ENCODE results near the gene MAP9. TPM values are rescaled to one million over a fixed set of nuclear protein-coding genes. Genes with fewer than 3 reads are reported as not detected.
"Not testable (repeated sequence)": the region's sequence is repeated elsewhere in the genome, so short reads cannot be mapped to it uniquely, and the experiment has no call there.

MAP9 gene
- 10 to 100 TPM; 10.9 to 12.0 TPM for total RNA-seq
- 7.7 TPM for polyA plus RNA-seq

DNA sequence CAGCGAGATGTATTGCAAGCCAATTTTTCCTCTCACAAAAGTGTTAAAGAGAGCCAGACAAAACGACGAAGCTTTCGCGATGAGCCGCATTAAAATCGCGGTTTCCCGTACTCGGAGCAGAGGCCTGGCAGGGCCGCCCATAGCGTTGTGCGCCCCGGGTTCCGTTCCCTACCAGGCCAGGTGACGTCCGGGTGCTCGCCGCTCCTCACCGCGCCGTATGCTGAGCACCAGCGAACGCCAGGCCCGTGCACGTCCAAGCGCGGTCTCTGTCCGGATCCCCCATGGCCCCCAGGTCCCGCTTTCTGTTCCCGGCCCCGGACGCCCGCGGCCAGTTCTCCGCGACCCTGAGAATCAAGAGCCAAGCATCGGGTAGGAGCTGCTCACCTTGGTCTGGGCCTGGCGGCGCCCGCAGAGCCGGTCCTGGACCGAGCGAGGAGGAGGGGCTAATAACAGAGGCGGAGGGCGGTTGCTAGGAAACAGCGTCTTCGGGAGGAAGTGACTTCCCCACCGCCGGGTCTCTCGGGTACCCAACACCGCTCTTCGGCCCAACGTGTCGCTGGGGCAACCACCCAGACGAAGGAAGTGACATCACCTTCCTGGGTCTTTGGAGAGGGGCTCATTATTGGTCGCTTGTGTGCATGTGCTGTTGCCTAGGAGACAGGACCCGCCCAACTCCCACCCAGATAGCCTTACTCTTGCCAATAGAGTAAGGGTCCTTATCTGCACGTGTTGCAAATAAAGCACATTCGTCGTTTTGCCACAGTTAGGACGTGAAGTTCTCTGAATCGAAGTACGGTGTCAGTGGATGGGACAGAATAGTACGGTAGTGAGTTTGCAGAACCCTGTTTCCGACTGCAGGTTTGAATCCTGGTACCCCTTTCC, at the start of gene MAP9:
MAP9 (minus strand) TSS at position 579 of the 882 bp plus-strand sequence. CDS start 1,115 bp downstream, outside the sequence.
- no peaks in the 10 kb centered on the region for H3K27me3 Mint-ChIP-seq
- Histone ChIP-seq H3K27me3 (ENCODE audit: insufficient read depth, low read length, poor library complexity, severe bottlenecking) (no peaks in the 10 kb centered on the region), H3K27ac (ENCODE audit: low read depth, low read length) (peak within 1 kb of the TSS; percentile 91), H3K36me3 (ENCODE audit: insufficient read depth, low read length) (no peaks in the 10 kb centered on the region), H3K4me3 (ENCODE audit: low read length) (peak within 1 kb of the TSS; percentile 77), H3K9me3 (ENCODE audit: low read length) (no peaks in the 10 kb centered on the region), H3K4me1 (ENCODE audit: insufficient read depth, low read length) (peaks cover 8% of the 10 kb centered on the region)
- DNase-seq: peak; percentile 84 to 96 (median 90)
- no peaks in the 10 kb centered on the region for H3K9me3 Mint-ChIP-seq
- peaks cover 12 to 21% (median 19%) of the 10 kb centered on the region in 3 donors for H3K4me1 Mint-ChIP-seq
- H3K27ac Mint-ChIP-seq: peak within 1 kb of the TSS; percentile 96 to 100 (median 97)
- peaks cover 0 to 13% (median 2%) of the 10 kb centered on the region in 3 donors for H3K36me3 Mint-ChIP-seq
- peak within 1 kb of the TSS; percentile 91 to 96 (median 92) for H3K4me3 Mint-ChIP-seq
- ChIA-PET POLR2A (interaction anchor here (2.0 kb wide), 1 partner anchor 577 kb away, joined by 7 read pairs; the partner anchor contains the start of gene CTSO), CTCF (interaction anchor here (1.6 kb wide), 2 partner anchors 824 to 826 kb away, joined by 6 to 8 read pairs; partner anchors contain the start of gene PLRG1)

DNA sequence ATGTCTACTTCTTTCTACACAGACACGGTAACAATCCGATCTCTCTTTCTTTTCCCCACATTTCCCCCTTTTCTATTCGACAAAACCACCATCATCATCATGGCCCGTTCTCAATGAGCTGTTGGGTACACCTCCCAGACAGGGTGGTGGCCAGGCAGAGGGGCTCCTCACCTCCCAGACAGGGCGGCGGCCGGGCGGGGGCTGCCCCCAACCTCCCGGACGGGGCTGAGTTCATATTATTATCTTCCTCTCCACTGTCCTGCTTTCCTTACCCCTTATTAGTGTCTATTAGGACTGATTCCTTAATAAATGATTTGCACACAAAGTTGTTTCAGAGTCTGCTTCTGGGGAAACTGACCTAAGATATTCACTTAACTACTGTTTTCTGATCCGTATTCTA, 48.0 kb upstream of the MAP9 start:
- H3K27ac Mint-ChIP-seq; H3K27ac ChIP-seq (ENCODE audit: low read depth, low read length); CTCF ChIA-PET; POLR2A ChIA-PET; H3K27me3 ChIP-seq (ENCODE audit: insufficient read depth, low read length, poor library complexity, severe bottlenecking); H3K36me3 ChIP-seq (ENCODE audit: insufficient read depth, low read length); H3K9me3 Mint-ChIP-seq; H3K4me3 Mint-ChIP-seq; H3K27me3 Mint-ChIP-seq; H3K36me3 Mint-ChIP-seq; H3K9me3 ChIP-seq (ENCODE audit: low read length); H3K4me1 ChIP-seq (ENCODE audit: insufficient read depth, low read length); H3K4me3 ChIP-seq (ENCODE audit: low read length); DNase-seq; H3K4me1 Mint-ChIP-seq: not testable (repeated sequence)

DNA sequence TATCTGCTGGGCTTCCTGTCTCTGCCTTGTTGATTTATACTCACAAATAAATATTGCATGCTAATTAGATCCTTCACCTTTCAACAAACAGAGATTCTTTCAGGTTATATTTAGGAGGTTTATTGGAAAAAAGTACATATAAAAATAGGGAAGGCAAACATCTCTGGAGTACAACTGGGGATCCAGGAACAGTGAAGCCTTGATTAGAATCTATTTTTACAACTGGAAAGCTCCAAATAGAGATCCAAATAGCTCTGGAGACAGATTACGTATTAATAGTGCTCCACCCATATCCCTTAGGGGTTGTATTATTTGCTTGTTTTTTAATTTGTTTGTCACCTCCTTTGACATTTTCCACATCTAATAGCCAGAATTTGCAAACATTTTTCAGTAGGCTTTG, 46.9 kb upstream of the MAP9 start:
- Mint-ChIP-seq H3K4me1 (no peaks in the 10 kb centered on the region), H3K27ac (no peak overlapping the region), H3K4me3 (no peak overlapping the region), H3K27me3 (peaks cover 1 to 7% of the 10 kb centered on the region in 2 donors), H3K9me3 (peaks cover 2 to 7% (median 3%) of the 10 kb centered on the region in 5 donors), H3K36me3 (peaks cover 0 to 2% (median 0%) of the 10 kb centered on the region in 3 donors)
- ChIA-PET POLR2A (no interaction called here), CTCF (no interaction called here)
- H3K27ac ChIP-seq (ENCODE audit: low read depth, low read length): no peak overlapping the region
- H3K4me1 ChIP-seq (ENCODE audit: insufficient read depth, low read length): no peaks in the 10 kb centered on the region
- no peak overlapping the region for H3K4me3 ChIP-seq (ENCODE audit: low read length)
- no peaks in the 10 kb centered on the region for H3K9me3 ChIP-seq (ENCODE audit: low read length)
- no peaks in the 10 kb centered on the region for H3K27me3 ChIP-seq (ENCODE audit: insufficient read depth, low read length, poor library complexity, severe bottlenecking)
- DNase-seq: no peak
- no peaks in the 10 kb centered on the region for H3K36me3 ChIP-seq (ENCODE audit: insufficient read depth, low read length)

DNA sequence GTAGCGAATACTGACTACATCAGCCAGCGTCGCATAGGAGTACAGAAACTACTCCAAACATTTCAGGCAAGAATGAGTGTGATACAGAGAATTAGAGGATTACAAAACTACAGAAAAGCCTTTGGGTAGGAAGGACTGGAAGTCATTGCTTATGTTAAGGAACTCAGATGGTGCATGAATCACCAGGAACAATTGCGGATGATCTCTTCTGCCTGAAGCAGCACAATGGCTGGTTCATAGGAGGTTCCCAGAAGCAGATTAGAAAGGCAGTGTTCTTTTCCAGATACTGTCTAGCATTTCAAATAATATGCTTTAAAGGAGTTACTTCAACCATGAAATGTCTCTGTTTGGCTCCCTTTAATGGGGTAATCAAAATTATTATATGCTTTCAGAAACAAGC, 42.5 kb upstream of the MAP9 start:
- no peaks in the 10 kb centered on the region for H3K4me1 ChIP-seq (ENCODE audit: insufficient read depth, low read length)
- ChIA-PET POLR2A (no interaction called here), CTCF (no interaction called here)
- H3K9me3 ChIP-seq (ENCODE audit: low read length): no peaks in the 10 kb centered on the region
- Mint-ChIP-seq H3K4me3 (no peak overlapping the region), H3K27me3 (peaks cover 0 to 7% of the 10 kb centered on the region in 2 donors), H3K27ac (no peak overlapping the region), H3K9me3 (peaks cover 0 to 4% (median 0%) of the 10 kb centered on the region in 5 donors), H3K36me3 (peaks cover 0 to 2% (median 0%) of the 10 kb centered on the region in 3 donors), H3K4me1 (no peaks in the 10 kb centered on the region)
- no peaks in the 10 kb centered on the region for H3K36me3 ChIP-seq (ENCODE audit: insufficient read depth, low read length)
- no peak for DNase-seq
- H3K4me3 ChIP-seq (ENCODE audit: low read length): no peak overlapping the region
- no peak overlapping the region for H3K27ac ChIP-seq (ENCODE audit: low read depth, low read length)
- H3K27me3 ChIP-seq (ENCODE audit: insufficient read depth, low read length, poor library complexity, severe bottlenecking): no peaks in the 10 kb centered on the region

DNA sequence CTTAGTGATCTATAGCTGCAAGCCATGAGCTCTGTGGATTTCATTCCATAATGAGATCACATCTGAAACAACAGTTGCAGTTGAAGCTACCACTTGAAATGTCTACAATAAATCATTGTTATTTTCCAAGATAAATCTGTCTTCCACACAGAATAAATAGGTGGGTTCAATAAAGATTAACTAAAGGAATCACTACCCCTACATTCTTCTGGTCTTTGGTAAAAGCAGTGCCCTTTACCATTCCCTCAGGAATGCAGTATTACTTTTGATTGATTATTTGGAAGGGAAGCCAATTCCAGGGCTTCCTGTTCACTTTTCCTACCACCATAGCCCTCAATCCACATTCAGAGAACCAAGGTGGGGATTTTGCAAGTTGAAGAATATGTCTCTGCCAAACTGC, 38.9 kb upstream of the MAP9 start:
- H3K27ac Mint-ChIP-seq: no peak overlapping the region
- CTCF ChIA-PET: no interaction called here

DNA sequence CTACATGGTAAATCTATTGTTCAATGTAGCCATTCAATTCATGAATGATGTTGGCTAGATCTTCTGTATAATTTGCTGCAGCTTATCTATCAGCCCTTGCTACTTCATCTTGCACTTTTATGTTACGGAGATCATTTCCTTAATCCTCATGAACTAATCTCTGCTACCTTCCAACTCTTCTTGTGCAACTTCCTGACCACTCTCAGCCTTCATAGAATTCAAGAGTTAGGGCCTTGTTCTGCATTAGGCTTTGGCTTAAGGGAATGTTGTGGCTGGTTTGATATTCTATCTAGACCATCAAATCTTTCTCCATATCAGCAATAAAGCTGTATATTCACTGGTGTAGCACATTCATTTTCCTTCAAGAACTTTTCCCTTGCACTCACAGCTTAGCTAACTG, 36.7 kb upstream of the MAP9 start:
- peaks cover 0 to 1% (median 0%) of the 10 kb centered on the region in 3 donors for H3K36me3 Mint-ChIP-seq
- Histone ChIP-seq H3K4me1 (ENCODE audit: insufficient read depth, low read length) (no peaks in the 10 kb centered on the region), H3K27me3 (ENCODE audit: insufficient read depth, low read length, poor library complexity, severe bottlenecking) (no peaks in the 10 kb centered on the region), H3K27ac (ENCODE audit: low read depth, low read length) (no peak overlapping the region), H3K9me3 (ENCODE audit: low read length) (no peaks in the 10 kb centered on the region), H3K36me3 (ENCODE audit: insufficient read depth, low read length) (no peaks in the 10 kb centered on the region), H3K4me3 (ENCODE audit: low read length) (no peak overlapping the region)
- no peak overlapping the region for H3K4me3 Mint-ChIP-seq
- ChIA-PET CTCF (no interaction called here), POLR2A (no interaction called here)
- H3K27me3 Mint-ChIP-seq: peaks cover 0 to 33% of the 10 kb centered on the region in 2 donors
- H3K9me3 Mint-ChIP-seq: no peaks in the 10 kb centered on the region
- DNase-seq: no peak
- no peak overlapping the region for H3K27ac Mint-ChIP-seq
- H3K4me1 Mint-ChIP-seq: no peaks in the 10 kb centered on the region

More for the DNA sequence above, 38.9 kb upstream of the MAP9 start:
- H3K36me3 ChIP-seq (ENCODE audit: insufficient read depth, low read length): no peaks in the 10 kb centered on the region
- Mint-ChIP-seq H3K27me3 (peaks cover 0 to 22% of the 10 kb centered on the region in 2 donors), H3K9me3 (no peaks in the 10 kb centered on the region), H3K4me1 (no peaks in the 10 kb centered on the region), H3K4me3 (no peak overlapping the region), H3K36me3 (peaks cover 0 to 2% (median 0%) of the 10 kb centered on the region in 3 donors)
- H3K9me3 ChIP-seq (ENCODE audit: low read length): no peaks in the 10 kb centered on the region
- no peaks in the 10 kb centered on the region for H3K4me1 ChIP-seq (ENCODE audit: insufficient read depth, low read length)
- POLR2A ChIA-PET: no interaction called here
- no peak for DNase-seq
- H3K27ac ChIP-seq (ENCODE audit: low read depth, low read length): no peak overlapping the region
- H3K4me3 ChIP-seq (ENCODE audit: low read length): no peak overlapping the region
- H3K27me3 ChIP-seq (ENCODE audit: insufficient read depth, low read length, poor library complexity, severe bottlenecking): no peaks in the 10 kb centered on the region

DNA sequence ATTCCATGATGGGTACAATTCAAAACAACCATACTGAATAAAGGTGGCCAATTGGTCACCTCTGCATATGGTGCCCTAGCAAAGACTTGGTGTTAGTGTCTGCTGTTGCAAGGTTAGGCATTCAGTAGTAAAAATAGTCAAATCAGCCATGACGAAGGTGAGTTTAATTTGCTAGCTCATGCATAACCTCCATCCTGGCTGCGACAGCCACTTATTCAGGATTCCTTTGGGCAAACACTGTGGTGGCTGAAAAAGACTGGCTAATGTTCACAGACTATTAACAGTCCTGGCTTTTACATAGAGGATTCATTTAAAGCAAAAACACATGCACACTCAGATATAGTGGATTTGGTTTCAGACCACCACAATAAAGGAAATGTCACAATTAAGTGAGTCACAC, 34.8 kb upstream of the MAP9 start:
- H3K9me3 ChIP-seq (ENCODE audit: low read length): no peaks in the 10 kb centered on the region
- no peaks in the 10 kb centered on the region for H3K4me1 ChIP-seq (ENCODE audit: insufficient read depth, low read length)
- H3K36me3 ChIP-seq (ENCODE audit: insufficient read depth, low read length): no peaks in the 10 kb centered on the region
- POLR2A ChIA-PET: no interaction called here
- no peak overlapping the region for H3K4me3 Mint-ChIP-seq
- H3K27ac Mint-ChIP-seq: no peak overlapping the region
- no peak for DNase-seq
- H3K27me3 ChIP-seq (ENCODE audit: insufficient read depth, low read length, poor library complexity, severe bottlenecking): no peaks in the 10 kb centered on the region
- CTCF ChIA-PET: no interaction called here
- H3K27ac ChIP-seq (ENCODE audit: low read depth, low read length): no peak overlapping the region
- no peaks in the 10 kb centered on the region for H3K4me1 Mint-ChIP-seq
- peaks cover 1 to 37% of the 10 kb centered on the region in 2 donors for H3K27me3 Mint-ChIP-seq
- no peak overlapping the region for H3K4me3 ChIP-seq (ENCODE audit: low read length)
- H3K9me3 Mint-ChIP-seq: no peaks in the 10 kb centered on the region
- H3K36me3 Mint-ChIP-seq: peaks cover 0 to 1% (median 0%) of the 10 kb centered on the region in 3 donors

DNA sequence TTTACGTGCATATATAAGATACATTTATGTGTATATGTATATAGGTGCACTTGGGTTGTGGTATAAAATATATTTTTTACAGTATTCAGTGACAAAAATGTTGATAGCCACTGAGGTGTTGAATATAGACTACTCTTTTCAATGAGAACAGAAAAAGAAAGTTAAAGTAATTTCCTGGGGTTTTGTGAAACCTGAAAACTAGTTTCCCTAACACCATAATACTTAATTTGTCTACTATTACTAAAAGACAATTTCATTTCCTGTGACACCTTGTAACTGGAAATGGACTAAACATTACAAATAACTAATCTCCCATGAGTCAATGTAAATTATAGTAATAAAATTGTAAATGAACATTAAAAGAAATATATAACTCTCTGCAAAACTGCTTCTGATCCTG, 32.0 kb upstream of the MAP9 start:
- Mint-ChIP-seq H3K4me3 (no peak overlapping the region), H3K4me1 (no peaks in the 10 kb centered on the region), H3K9me3 (no peaks in the 10 kb centered on the region), H3K27ac (no peak overlapping the region), H3K27me3 (peaks cover 1 to 37% of the 10 kb centered on the region in 2 donors), H3K36me3 (peaks cover 0 to 1% (median 0%) of the 10 kb centered on the region in 3 donors)
- H3K27me3 ChIP-seq (ENCODE audit: insufficient read depth, low read length, poor library complexity, severe bottlenecking): no peaks in the 10 kb centered on the region
- H3K27ac ChIP-seq (ENCODE audit: low read depth, low read length): no peak overlapping the region
- H3K36me3 ChIP-seq (ENCODE audit: insufficient read depth, low read length): no peaks in the 10 kb centered on the region
- no peak for DNase-seq
- CTCF ChIA-PET: no interaction called here
- H3K4me1 ChIP-seq (ENCODE audit: insufficient read depth, low read length): no peaks in the 10 kb centered on the region
- POLR2A ChIA-PET: no interaction called here
- no peak overlapping the region for H3K4me3 ChIP-seq (ENCODE audit: low read length)
- no peaks in the 10 kb centered on the region for H3K9me3 ChIP-seq (ENCODE audit: low read length)

Measured in CD8-positive, alpha-beta memory T cell (primary cell).